HFFc6 (cell line): ENCODE data around the gene TNFAIP2. TPM values are rescaled to one million over a fixed set of nuclear protein-coding genes. Genes with fewer than 3 reads are reported as not detected.
"Not testable (repeated sequence)": the region's sequence is repeated elsewhere in the genome, so short reads cannot be mapped to it uniquely, and the experiment has no call there.

ENCODE experiments used
- DNase-seq: peaks from one replicate; pipeline ENCODE4 v3.0.0-alpha.2; 2018
- H3K27ac Mint-ChIP-seq: 2 replicates; pipeline ENCODE4 v1.8.0; 2020; ENCODE audit warnings: mild to moderate bottlenecking, mixed read lengths
- H3K27me3 Mint-ChIP-seq: 2 replicates; pipeline ENCODE4 v1.8.0; 2021; ENCODE audit warnings: mild to moderate bottlenecking, moderate library complexity, mixed read lengths; ENCODE audit not compliant: insufficient read depth
- H3K36me3 Mint-ChIP-seq: 2 replicates; pipeline ENCODE4 v1.8.0; 2021; ENCODE audit warnings: low read depth, mixed read lengths
- H3K4me1 Mint-ChIP-seq: 2 replicates; pipeline ENCODE4 v1.8.0; 2020; ENCODE audit warnings: low read depth, mixed read lengths
- H3K4me3 Mint-ChIP-seq: 2 replicates; pipeline ENCODE4 v1.8.0; 2020; ENCODE audit warnings: mild to moderate bottlenecking, moderate library complexity, mixed read lengths
- H3K9me3 Mint-ChIP-seq: 2 replicates; pipeline ENCODE4 v1.8.0; 2020; ENCODE audit warnings: mild to moderate bottlenecking, mixed read lengths
- total RNA-seq, 6 experiments: library from RNA; stranded (reverse); fragmentation: NEBNext Ultra II Directional; extraction: Animal tissue kit (Norgen Biotek cat#: 25700); gene quantifications; 2 replicates in 1 of 6; 3 replicates in 5 of 6; pipeline ENCODE4 v1.2.3, GENCODE V29; 2021
- TF ChIP-seq, protein P1 (sequence below): fragments of 200-600 bp; sonication (generic); IDR thresholded peaks from 2 replicates; pipeline ENCODE4 v1.5.0; 2021; ENCODE audit warnings: antibody characterized with exemption, mild to moderate bottlenecking

Gene TNFAIP2
- total RNA-seq, 6 experiments from 2014 or later, result 44.7 to 59.6 (median 46.4) TPM

DNA sequence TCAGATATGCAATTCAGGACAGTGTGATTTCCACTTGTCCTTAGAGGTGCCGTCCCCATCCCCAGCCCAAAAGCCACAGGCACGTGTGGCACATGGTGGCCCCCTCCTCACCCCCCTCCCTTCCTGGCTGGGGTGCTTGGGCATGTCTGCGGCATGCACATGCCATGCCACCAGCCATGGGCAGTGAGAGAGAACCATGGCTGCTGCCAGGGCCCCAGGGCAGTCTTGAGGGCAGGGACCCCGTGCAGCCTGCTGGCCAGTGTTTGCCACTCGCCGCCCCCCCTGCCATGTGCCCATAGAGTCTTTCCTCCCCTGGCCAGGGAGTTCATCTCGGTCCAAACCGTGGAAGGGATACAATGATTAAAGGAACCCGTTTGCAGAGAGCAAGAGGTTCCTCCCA lies 41.5 kb downstream of the TNFAIP2 start:
- no peak overlapping the region for H3K4me3 Mint-ChIP-seq
- no peaks in the 10 kb centered on the region for H3K9me3 Mint-ChIP-seq
- DNase-seq, result no peak
- H3K4me1 Mint-ChIP-seq, result no peaks in the 10 kb centered on the region
- H3K36me3 Mint-ChIP-seq, result no peaks in the 10 kb centered on the region
- TF ChIP-seq, protein P1, sequence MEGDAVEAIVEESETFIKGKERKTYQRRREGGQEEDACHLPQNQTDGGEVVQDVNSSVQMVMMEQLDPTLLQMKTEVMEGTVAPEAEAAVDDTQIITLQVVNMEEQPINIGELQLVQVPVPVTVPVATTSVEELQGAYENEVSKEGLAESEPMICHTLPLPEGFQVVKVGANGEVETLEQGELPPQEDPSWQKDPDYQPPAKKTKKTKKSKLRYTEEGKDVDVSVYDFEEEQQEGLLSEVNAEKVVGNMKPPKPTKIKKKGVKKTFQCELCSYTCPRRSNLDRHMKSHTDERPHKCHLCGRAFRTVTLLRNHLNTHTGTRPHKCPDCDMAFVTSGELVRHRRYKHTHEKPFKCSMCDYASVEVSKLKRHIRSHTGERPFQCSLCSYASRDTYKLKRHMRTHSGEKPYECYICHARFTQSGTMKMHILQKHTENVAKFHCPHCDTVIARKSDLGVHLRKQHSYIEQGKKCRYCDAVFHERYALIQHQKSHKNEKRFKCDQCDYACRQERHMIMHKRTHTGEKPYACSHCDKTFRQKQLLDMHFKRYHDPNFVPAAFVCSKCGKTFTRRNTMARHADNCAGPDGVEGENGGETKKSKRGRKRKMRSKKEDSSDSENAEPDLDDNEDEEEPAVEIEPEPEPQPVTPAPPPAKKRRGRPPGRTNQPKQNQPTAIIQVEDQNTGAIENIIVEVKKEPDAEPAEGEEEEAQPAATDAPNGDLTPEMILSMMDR, result no peak
- H3K27ac Mint-ChIP-seq, result no peak overlapping the region
- peaks cover 63% of the 10 kb centered on the region for H3K27me3 Mint-ChIP-seq

DNA sequence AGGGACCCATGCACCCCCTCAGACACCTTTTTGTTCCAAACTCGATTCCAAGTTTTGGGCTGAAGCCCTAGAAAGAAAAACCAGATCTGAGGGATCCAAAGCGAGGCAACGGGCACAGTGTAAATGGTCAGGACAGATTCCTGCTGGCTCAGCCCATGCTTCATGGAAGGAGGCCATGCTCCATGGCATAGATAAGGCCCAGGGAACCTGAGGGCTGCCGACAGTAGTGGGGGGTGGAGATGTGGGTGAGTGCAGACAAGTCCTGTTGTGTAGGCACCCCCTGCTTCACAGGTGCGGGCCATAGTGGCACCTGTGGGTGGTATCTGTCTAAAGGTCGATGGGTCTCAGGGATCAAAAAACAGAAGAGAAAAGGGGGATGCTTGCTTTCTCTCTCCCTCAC lies 42.1 kb downstream of the TNFAIP2 start:
- Mint-ChIP-seq H3K27me3 (peaks cover 60% of the 10 kb centered on the region), H3K4me1 (no peaks in the 10 kb centered on the region), H3K27ac (no peak overlapping the region), H3K36me3 (peaks cover 5% of the 10 kb centered on the region; the same call in 1 of the 2 replicates), H3K9me3 (no peaks in the 10 kb centered on the region; the same call in 1 of the 2 replicates), H3K4me3 (no peak overlapping the region)
- no peak for DNase-seq
- TF ChIP-seq, protein P1, result no peak

DNA sequence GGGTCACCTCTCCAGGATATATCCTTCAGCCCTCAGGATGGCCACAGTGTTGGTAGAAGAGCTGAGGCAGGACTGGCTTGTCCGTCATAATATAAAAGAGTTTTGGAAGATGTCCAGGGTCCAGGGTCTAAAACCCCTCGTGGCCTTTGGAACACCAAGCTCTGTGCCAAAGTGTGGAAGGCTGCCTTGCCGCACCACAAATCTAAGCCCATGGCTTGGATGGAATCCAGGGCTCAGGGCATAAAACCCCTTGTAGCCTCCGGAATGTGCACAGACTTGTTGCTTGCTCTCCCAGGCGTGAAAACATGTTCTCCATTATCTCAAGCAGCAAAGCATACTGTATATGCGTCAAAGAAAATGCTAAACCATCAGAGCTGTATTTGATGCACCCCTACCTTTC lies 46.7 kb downstream of the TNFAIP2 start:
- Mint-ChIP-seq H3K27ac (no peak overlapping the region), H3K4me3 (no peak overlapping the region)
- TF ChIP-seq, protein P1, result no peak

DNA sequence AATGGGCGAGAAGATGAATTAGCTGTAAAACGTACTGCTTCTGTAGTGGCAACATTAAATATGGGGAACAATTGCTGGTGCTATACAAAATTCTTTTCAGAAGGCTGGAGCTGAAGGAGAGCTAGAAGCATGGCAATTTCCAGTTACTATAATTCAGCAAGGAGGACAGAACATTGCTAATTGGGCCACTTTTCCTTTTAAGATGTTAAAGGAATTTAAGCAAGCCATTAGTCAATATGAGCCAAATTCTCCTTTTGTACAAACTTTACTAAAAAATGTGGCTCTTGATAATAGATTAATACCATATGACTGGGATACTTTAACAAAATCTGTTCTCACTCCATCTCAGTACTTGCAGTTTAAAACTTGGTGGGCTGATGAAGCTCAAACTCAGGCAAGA lies 47.9 kb downstream of the TNFAIP2 start:
- not testable (repeated sequence) for H3K4me3 Mint-ChIP-seq, H3K4me1 Mint-ChIP-seq, H3K9me3 Mint-ChIP-seq, H3K27ac Mint-ChIP-seq, DNase-seq, H3K36me3 Mint-ChIP-seq
- H3K27me3 Mint-ChIP-seq, result peaks cover 48% of the 10 kb centered on the region

More for the DNA sequence above, 46.7 kb downstream of the TNFAIP2 start:
- Mint-ChIP-seq H3K36me3 (peaks cover 7% of the 10 kb centered on the region; the same call in 1 of the 2 replicates), H3K27me3 (peaks cover 54% of the 10 kb centered on the region), H3K9me3 (no peaks in the 10 kb centered on the region; the same call in 1 of the 2 replicates), H3K4me1 (no peaks in the 10 kb centered on the region)
- no peak for DNase-seq

DNA sequence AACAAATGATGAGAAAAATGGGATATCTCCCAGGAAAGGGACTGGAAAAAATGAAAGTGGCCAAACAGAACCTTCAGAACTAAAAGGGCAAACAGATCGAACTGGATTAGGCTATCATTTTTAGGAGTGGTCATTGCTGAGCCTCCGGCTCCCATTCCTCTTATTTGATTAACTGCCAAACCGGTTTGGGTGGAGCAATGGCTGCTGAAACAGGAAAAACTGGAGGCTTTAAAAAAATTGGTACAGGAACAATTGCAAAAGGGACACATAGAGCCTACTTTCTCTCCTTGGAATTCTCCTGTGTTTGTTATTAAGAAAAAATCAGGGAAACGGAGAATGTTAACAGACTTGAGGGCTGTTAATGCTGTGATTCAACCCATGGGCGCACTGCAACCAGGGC lies 49.7 kb downstream of the TNFAIP2 start:
- no peak overlapping the region for H3K4me3 Mint-ChIP-seq
- TF ChIP-seq, protein P1, result no peak
- peaks cover 7% of the 10 kb centered on the region; the same call in 1 of the 2 replicates for H3K36me3 Mint-ChIP-seq
- no peak for DNase-seq
- H3K9me3 Mint-ChIP-seq, result peaks cover 4% of the 10 kb centered on the region; the same call in 1 of the 2 replicates
- H3K27ac Mint-ChIP-seq, result no peak overlapping the region
- no peaks in the 10 kb centered on the region for H3K4me1 Mint-ChIP-seq
- H3K27me3 Mint-ChIP-seq, result peaks cover 43% of the 10 kb centered on the region

DNA sequence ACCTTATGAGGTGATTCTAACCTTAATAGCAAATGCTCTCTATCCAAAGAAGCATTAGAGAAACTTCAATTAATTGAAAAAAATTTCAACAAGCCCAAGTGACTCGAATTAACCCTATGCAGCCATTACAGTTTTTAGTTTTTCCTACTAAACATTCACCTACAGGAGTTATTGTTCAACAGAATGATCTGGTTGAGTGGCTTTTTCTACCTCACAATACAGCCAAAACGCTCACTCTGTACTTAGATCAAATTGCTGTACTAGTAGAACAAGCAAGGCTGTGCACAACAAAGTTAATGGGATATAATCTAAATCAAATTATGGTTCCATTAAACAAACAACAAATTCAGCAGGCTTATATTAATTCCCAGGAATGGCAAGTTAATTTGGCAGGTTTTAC lies 50.6 kb downstream of the TNFAIP2 start:
- not testable (repeated sequence) for H3K4me3 Mint-ChIP-seq, H3K36me3 Mint-ChIP-seq, DNase-seq, H3K27ac Mint-ChIP-seq, H3K4me1 Mint-ChIP-seq, H3K9me3 Mint-ChIP-seq
- peaks cover 36% of the 10 kb centered on the region for H3K27me3 Mint-ChIP-seq

DNA sequence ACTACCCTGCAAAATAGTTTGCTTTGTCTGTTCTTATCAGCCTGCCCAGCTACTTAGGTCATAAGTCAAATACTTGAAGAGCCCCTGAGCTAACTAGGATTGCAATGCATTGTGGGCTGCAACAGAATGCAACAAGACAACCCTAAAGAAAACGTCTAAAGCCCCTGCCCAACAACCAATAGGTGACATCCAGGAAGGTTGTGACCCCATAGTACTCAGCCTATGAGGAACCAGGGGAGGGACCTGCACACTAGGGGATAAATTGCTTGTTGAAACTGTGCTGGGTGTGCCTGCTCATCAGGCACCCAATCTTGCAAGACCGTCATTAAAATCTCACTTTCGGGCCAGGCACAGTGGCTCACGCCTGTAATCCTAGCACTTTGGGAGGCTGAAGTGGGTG lies 52.9 kb downstream of the TNFAIP2 start:
- not testable (repeated sequence) for H3K36me3 Mint-ChIP-seq, H3K4me1 Mint-ChIP-seq, H3K9me3 Mint-ChIP-seq, H3K4me3 Mint-ChIP-seq, DNase-seq, H3K27ac Mint-ChIP-seq
- peaks cover 33% of the 10 kb centered on the region for H3K27me3 Mint-ChIP-seq
